Superior temporal gyrus (tissue), 1 donor: ENCODE results near the gene BPIFB2.
"Not testable (repeated sequence)": the region's sequence is repeated elsewhere in the genome, so short reads cannot be mapped to it uniquely, and the experiment has no call there.

ENCODE experiments used
- DNase-seq: peaks from one replicate; pipeline ENCODE4 v3.0.0-alpha.2; 2016; ENCODE audit errors: extremely low spot score

The BPIFB2 gene, protein sequence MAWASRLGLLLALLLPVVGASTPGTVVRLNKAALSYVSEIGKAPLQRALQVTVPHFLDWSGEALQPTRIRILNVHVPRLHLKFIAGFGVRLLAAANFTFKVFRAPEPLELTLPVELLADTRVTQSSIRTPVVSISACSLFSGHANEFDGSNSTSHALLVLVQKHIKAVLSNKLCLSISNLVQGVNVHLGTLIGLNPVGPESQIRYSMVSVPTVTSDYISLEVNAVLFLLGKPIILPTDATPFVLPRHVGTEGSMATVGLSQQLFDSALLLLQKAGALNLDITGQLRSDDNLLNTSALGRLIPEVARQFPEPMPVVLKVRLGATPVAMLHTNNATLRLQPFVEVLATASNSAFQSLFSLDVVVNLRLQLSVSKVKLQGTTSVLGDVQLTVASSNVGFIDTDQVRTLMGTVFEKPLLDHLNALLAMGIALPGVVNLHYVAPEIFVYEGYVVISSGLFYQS

DNA sequence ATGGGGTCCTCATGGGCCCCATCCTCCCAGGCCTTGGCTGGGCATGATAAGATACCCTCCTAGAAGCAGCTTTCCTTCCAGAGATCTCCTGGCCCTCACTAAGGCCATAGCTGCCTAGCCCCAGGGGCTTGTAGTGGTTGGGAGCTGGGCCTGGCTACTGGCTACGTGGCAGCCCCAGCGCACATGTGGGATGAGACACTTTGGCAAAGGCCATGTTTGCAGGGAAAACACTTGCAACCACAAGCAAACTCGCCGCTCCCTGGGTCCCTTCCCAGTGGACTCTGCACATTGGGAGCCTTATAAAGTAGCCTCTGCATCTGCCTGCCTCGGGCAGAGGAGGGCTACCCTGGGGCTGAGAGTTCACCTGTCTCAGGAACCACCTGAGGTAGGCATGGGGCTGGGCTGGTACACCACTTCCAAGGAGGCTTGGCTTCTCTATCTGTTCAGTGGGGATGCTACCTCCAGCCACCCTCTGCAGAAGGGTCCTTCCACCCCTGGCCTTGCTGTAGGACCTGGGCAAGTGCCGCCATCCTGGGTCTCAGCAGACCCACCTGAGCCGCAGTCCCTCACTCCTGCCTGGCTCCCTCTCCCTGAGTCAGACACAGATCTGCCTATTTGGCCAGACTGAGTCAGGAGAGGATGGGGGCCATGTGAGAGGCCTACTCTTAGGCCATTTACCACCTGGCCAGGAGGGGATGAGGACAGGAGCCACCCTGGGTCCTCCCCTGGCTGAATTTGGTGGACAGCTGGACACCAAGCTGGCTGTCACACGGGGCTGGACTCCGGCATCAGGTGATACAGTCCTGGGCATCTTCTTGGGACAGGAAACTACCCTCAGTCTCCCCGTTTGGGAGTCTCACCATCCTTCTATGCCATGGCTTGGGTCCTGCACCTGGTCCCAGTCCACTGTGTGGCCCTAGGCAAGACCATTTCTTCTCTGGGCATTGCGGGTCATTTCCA is at the start of gene BPIFB2:
TSS of gene BPIFB2 (plus strand) at position 329 of the 960 bp plus-strand sequence. CDS start 871 bp downstream, outside the sequence.
- no peak for DNase-seq

DNA sequence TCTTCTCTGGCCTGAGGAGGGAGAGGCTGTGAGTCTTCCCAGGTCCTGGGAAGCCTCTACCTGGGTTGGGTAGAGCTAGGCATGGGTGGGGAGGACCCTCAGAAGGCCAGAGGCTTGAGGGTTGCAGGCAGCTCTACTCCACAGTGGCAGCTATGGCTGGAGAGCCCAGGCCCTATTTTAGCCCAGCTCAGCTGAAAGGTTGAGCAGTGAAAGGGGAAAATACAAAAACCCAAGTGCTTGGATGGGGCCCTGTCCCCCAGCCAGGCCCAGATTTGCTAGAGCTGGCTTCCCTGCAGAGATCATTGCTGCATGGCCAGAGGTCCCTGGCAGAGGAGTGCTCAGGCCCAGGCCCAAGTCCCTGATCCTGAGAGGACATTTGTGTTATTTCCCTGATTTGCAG is 48.9 kb upstream of the BPIFB2 start:
- DNase-seq: no peak

DNA sequence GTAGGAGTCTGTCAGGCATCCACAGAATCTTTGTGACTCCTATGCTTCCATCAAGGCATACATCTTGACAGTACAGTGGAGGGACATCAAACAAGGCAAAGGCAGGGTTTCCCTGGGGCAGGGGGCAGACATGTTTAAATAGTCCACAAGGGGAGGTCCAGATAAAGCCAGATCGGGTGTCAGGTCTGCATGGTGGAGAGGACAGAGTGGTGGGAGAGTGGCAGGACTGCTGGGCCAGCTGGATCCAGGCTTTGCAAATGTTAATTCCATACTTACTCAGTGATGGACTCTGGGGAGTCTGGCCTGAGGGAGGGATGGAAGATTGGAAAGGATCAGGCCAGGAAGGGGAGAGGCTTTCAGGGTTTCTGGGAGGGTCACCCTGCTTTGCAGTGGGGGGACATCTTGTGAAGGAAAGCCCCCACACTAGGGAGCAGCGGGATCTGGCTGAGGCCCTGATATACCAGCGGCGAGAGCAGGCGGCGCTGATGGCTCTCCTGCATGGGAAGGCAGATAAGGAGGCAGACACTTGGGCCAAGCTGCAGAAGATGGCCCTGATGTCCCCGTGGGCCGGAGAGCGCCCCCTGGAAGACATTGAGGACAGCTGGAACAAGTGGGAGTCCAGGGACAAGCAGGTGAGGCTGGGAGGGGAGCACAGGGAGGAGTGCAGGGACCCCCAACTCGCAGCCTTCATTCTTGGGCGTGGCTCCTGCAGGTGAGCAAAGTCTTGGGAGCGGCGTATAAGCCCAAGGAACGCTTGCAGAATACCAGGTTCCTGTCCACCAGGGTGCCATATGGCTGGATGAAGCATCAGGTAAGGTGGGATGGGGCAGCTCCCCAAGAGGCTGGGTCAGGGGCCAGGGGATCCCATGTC is 47.9 kb upstream of the BPIFB2 start:
- DNase-seq: no peak

DNA sequence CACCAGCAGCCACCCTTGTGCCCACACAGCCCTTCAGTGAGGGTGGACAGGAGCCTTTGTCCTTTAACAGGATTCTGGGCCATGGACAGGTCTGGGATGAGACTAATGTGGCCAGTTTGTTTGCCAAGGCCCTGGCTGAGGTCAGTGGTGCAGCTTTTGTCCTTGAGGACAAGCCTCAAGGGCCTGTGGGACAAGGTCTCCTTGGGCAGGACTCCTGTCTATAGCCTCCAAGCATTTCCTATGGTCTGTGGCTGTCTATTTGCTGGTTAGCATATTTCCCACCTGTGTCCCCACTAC is 47.3 kb upstream of the BPIFB2 start:
- DNase-seq: no peak

DNA sequence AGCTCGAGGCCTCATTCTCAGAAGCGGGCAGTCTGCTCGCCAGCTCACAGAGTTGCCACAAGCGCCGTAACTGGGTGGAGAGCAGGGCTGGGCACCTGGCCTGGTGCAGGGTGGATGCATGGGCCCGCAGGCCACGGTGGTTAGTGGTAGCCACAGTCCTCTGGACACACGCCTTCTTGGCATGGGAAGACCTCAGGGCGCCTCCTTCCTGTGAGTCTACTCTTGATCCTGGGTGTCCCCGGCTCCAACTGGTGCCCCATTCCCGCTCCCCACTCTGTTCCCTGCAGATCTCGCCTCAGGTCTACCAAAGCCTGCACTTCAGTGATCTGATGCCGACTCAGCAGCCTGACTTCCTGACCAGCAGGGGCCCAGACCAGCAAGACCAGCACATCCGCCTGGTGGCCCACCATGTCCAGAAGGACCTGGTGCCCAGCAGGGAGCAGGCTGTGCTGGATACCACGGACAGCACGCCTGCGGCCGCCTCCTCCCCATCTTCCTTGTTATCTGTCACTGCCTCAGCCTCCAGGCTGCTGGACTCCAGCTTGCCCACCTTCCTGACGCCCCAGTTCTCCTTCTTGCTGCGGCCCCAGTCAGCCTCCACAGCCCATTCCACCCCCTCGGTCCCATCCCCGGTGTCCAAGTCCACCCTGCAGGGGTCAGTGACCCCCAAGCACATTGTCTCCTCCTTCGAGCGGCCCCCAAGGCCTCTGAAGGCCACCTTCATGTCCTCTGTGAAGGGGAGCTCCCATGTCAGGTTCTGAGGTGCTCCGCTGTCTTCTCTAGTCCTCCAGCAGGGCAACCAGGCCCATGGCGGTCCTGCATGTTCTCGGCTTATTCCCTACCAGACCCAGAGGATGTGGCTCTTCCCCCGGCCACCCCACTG is 46.4 kb upstream of the BPIFB2 start:
- no peak for DNase-seq

- DNase-seq: no peak
Measured at GRCh38 chr20:32962053-32962452, 45.5 kb upstream of the BPIFB2 start.

GRCh38 chr20:32962646-32963045 is 44.9 kb upstream of the BPIFB2 start:
- not testable (repeated sequence) for DNase-seq

GRCh38 chr20:32963176-32963575 is 44.3 kb upstream of the BPIFB2 start:
- DNase-seq: no peak

DNA sequence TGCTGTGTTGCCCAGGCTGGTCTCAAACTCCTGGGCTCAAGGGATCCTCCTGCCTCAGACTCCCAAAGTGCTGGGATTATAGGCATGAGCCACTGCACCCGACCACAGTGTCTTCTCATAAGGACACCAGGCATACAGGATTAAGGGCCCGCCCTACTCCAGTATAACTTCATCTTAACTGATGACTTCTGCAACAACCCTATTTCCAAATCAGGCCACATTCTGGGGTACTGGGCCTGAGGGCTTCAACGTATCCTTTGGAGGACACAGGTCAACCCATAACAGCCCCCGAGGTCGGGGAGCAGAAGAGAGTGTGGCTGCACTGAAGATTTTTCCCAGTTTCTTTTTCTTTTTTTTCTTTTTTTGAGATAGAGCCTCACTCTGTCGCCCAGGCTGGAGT is 42.9 kb upstream of the BPIFB2 start:
- DNase-seq: no peak

DNA sequence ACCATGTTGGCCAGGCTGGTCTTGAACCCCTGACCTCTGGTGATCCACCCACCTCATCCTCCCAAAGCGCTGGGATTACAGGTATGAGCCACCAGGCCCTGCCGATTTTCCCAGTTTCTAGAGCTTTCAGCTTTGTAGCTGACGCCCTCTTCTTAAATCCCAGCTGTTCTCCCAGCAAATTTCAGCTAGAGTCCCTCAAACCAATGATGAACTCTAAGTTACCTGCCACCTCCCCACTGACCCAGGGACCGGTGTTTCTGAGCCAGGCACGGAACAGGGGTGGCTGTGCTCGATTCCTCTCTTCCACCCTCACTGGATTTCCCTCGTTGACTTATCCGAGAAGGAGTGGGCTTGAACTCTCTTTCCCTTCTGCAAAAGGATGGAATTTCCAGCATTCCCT is 42.4 kb upstream of the BPIFB2 start:
- DNase-seq: no peak

DNA sequence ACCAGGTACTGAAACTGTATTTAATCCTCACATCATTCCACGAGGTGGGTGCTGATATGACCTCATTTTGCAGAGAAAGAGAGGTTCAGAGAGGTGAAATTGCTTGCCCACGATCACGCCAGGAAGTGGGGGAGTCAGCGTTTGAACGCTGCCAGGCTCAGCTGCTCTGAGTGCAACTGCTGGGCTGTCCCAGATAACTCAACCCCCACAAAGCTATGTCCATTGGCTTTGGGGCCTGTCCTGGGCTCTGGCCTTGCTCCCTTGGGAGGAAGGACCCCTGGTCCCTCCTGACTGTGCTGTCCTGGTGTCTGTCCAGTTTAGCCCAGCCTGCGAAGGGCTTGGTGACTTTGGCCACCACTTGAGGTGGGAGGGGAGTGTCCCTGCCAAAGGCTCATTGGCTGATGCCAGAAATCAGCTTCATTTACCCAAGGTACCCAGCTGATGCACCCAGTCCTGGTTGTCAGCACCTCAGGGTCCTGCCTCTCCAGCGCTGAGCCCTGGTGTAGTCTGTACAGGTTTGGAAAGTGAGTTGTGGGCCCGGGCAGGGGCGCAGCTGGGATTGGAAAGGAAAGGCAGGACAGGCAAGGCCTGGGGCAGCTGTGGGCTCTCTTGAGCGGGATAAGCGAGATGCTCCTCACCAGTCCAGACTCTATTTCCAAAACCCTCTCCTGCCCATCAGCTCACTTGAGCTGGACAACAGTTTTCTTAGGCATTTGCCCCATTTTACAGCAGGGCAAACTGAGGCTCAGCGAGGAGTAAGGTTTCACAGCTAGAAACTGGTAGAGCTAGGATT is 41.7 kb upstream of the BPIFB2 start:
- no peak for DNase-seq

DNA sequence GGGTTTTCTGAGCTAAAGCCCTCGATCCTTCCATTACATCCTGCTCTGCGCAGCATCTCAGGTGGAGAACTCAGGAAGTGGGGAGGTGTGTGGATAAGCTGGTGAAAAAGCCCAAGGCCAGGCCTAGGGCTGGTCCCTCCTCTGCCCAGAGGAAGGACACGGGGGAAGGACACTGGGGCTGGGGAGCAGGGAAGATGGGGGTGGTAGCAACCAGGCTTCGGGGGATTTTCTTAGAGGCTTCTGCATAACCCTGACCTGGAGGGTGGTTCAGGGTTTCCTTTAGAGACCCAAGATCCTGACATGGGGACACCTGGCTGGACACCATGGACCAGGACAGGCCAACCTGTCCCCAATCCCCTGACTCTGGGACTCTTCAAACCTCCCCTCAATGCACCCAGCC is 41.1 kb upstream of the BPIFB2 start:
- no peak for DNase-seq

GRCh38 chr20:32966881-32967781 is 40.4 kb upstream of the BPIFB2 start:
- no peak for DNase-seq

DNA sequence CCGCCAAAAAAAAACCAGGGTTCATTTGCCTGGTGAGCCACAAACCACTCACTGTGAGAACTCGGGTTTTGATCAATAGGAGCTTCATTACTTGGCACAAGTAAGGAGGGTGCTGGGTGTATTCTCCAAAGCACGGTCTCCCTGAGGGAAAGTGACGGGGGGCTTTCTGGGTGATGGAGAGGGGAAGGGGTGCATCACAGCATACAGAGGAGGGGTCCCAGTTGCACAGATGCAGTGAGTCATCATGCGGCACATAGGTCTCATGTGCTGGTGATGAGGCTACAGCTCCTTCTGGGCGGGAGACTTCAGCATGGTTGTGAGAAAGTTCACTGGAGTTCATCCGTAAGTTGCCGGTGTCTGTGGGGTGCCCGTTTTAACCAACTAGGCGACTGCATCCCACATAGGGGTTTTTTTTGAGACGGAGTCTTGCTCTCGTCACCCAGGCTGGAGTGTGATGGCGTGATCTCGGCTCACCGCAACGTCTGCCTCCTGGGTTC is 39.5 kb upstream of the BPIFB2 start:
- DNase-seq: no peak

DNA sequence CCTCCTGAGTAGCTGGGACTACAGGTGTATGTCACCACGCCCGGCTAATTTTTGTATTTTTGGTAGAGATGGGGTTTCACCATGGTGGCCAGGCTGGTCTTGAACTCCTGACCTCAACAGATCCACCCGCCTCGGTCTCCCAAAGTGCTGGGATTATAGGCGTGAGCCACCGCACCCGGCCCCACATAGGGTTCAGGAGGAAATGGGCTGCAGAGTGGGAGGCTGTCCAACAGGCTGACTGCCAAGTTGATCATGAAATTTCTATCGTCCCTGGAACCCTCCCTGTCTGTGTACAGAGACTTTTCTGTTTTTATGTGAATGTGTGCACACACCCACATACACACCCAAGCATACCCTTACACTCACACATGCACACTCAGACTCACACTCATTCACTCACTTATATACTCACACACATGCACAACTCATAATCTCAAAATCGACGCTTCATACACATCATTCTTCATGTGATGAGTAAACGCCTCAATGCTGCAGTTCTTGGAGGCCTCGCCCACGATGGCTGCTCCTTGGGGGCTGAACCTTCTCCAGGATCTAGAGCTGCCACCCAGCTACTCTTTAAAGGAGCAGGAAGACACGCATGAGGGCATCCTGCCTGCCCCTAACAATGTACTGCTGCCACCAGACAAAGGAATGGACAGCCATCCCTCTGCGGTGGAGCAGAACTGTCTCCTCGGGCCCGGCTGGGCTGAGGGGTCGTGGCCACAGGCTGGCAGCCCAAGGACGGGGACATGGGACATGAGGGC is 38.8 kb upstream of the BPIFB2 start:
- DNase-seq: no peak

DNA sequence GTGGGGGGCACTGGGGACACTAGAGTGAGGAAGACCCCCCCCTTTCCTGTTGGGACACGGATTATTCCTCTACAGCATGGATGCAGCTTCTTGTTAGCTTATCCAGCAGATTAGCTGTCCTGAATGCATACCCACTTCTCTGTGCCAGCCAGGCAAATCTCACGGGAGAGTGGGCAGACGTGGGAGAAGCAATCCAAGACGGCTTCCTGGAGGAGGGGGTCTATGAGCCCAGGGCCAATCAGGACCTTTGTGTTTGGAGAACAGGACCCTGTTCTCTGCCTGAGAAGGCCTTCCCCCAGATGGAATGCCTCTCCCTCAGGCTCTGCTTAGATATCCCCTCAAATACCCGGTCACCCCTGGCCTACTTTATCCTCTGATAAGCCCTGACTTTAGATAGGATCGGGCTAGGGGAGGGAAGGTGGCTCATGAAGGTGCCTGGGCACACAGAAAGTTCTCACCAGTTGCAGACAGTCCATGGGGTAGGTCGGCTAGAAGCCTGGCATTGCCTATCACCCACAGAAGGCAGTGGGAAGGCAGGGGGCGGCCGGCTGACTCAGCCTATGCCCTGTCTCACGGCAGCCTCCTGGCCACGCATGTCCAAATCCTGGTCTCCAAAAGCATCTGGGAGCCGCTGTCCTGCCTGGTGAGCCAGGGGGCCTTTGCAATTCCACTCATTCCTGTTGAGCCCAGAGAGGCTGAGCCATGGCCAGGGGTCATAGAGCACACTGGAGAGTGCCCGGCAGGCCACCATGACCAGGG is 38.0 kb upstream of the BPIFB2 start:
- no peak for DNase-seq
